Activated T-helper 1 cell treated with anti-CD3 and anti-CD28 coated beads, Interleukin-12 subunit alpha, Interleukin-12 subunit beta, Interleukin-2, Interleukin-4 antibody, amounts not matched to agents 30 ng/mL and 10 ng/mL and 1 ng/mL, durations not matched to agents 14 hours and 24 hours and 36 hours (primary cell): ENCODE results near the gene NKX3-2. TPM values are rescaled to one million over a fixed set of nuclear protein-coding genes. Genes with fewer than 3 reads are reported as not detected.

Experiments
- DNase-seq: peaks from one replicate; pipeline ENCODE4 v3.0.0; 2021; ENCODE audit warnings: low spot score
- H3K27ac Mint-ChIP-seq: one replicate; pipeline ENCODE4 v1.8.0; 2021; ENCODE audit warnings: mild to moderate bottlenecking, mixed read lengths
- H3K27me3 Mint-ChIP-seq: one replicate; pipeline ENCODE4 v1.8.0; 2022; ENCODE audit warnings: mild to moderate bottlenecking, moderate library complexity, mixed read lengths; ENCODE audit not compliant: insufficient read depth
- H3K36me3 Mint-ChIP-seq: one replicate; pipeline ENCODE4 v1.8.0; 2021; ENCODE audit warnings: low read depth, mixed read lengths
- H3K4me1 Mint-ChIP-seq: one replicate; pipeline ENCODE4 v1.8.0; 2021; ENCODE audit warnings: low read depth, mixed read lengths
- H3K4me3 Mint-ChIP-seq: one replicate; pipeline ENCODE4 v1.8.0; 2021; ENCODE audit warnings: mild to moderate bottlenecking, moderate library complexity, mixed read lengths
- H3K9me3 Mint-ChIP-seq: one replicate; pipeline ENCODE4 v1.8.0; 2021; ENCODE audit warnings: mixed read lengths
- intact Hi-C: fragments of 100-400 bp; cut with micrococcal nuclease; formaldehyde crosslinking; loops from one replicate; pipeline ENCODE4 v1.15.1; 2024
- total RNA-seq: library from RNA; stranded (reverse); gene quantifications from 2 replicates; pipeline ENCODE4 v1.2.3, GENCODE V29; 2022

NKX3-2 gene
- total RNA-seq, 1 donor from 2014 or later, result not detected

- Mint-ChIP-seq H3K4me3 (no peak overlapping the region), H3K4me1 (peaks cover 3% of the 10 kb centered on the region), H3K27ac (no peak overlapping the region), H3K27me3 (peaks cover 80% of the 10 kb centered on the region), H3K36me3 (no peaks in the 10 kb centered on the region), H3K9me3 (no peaks in the 10 kb centered on the region)
- no peak for DNase-seq
- intact Hi-C loops, result no loop called here
Observed at GRCh38 chr4:13524504-13525243, 19.6 kb downstream of the NKX3-2 start.

DNA sequence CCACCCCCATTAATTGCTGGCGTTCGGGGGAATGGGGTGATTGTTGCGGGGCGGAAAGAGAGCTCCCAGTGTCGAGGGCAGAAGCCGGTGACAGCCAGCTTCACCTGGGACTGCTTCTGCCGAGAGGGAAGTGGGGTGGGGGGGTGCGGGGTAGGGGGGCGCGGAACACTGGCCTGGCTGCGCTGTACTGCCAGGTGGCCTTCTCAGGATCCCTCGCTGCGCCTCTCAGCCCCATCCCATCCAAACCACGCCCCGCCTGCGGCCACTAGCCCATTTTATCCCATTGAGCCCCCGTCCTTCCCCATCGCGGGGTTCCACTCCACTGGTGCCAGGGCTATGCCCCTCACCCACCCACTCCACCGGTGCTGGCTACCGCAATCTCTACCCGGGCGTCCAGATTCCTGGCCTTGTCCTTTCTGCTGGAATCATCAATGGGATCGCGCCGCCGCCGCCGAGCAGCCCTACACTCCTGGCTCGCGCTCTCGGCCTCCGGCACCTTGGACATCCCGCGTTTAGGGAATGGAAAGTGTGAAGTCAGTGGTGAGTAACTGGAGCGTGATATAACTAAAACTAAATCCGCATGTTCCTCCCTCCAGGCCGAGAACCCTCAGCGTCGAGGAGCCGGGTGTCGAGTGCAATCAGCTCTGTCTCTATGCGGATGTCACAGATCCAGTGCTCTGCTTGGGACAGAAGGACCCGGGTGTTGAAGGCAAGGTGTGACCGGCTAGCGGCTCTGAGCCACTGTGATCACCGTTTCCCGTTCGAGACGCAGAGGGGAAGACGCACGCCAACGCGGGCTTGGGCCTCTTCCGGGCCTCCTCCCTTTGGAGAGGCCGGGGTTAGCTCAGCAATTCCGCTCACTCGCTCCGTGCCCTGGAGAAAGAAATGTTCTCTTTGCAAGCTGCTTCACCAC, 20.5 kb downstream of the NKX3-2 start:
- no peak for DNase-seq
- H3K36me3 Mint-ChIP-seq, result no peaks in the 10 kb centered on the region
- H3K4me3 Mint-ChIP-seq, result no peak overlapping the region
- H3K9me3 Mint-ChIP-seq, result no peaks in the 10 kb centered on the region
- peaks cover 3% of the 10 kb centered on the region for H3K4me1 Mint-ChIP-seq
- intact Hi-C loops, result loop anchor here (1.0 kb wide), 1 partner anchor 21 kb away; no protein-coding TSS in a partner anchor
- H3K27me3 Mint-ChIP-seq, result peaks cover 78% of the 10 kb centered on the region
- no peak overlapping the region for H3K27ac Mint-ChIP-seq

DNA sequence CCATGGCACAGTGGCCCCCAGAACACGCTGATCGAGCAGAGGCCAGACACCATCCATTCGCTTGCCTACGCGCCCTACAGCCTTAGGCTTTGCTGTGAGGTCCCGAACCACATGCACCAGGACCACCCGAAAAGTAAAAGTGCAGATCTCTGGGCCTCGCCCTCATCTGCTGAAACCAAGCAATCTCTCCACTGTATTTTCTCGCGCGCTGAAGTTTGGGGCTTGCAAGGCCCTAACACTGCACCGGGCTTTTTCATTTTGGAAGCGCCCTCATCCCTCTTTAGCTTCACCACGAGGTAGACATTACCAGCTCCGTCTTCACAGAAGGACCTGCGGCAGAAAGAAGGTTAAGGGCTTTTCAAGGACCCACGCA, 21.2 kb downstream of the NKX3-2 start:
- H3K36me3 Mint-ChIP-seq, result no peaks in the 10 kb centered on the region
- no peak overlapping the region for H3K27ac Mint-ChIP-seq
- no peak overlapping the region for H3K4me3 Mint-ChIP-seq
- no peaks in the 10 kb centered on the region for H3K4me1 Mint-ChIP-seq
- H3K27me3 Mint-ChIP-seq, result peaks cover 74% of the 10 kb centered on the region
- intact Hi-C loops, result loop anchor here (1.0 kb wide), 1 partner anchor 22 kb away; no protein-coding TSS in a partner anchor
- H3K9me3 Mint-ChIP-seq, result no peaks in the 10 kb centered on the region
- DNase-seq, result no peak

DNA sequence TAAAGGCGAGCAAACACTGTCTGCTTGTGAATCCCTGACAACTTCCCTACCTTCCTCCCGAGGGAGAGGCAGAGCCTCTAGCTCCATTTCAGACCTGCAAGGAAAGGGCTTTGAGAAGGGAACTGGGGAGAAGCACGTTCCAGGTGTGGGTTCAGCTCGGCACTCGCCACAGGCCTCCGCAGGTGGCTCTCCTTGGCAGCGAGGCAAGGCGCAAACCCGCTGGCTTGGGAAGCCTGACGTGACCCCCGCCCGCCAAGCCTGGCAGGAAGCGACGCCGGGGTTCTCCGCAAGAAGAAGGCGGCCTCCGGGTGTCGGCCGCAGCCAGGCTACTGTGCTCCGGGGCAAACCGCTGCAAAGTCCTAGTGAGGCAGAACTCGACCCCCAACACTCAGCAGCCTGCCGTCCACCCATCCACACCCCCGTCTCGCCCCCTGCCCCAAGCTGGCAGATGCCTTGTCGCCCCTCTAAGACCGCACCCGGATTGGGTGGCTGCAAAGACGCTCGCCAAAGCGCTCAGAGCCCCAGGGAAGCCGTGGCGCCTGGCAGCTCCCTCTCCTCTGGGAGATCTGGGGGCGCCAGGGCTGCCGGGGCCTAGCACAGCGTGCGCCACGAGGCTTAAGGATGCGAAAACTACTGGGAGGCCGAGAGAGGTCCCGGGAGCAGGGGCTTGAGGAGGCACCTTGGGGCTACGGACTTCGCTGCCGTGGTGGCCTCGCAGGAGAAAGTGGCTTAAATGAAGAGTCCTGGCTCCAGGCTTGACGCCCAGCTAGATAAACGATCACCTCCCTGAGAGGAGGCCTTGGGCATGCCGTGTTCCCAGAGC, 21.8 kb downstream of the NKX3-2 start:
- H3K9me3 Mint-ChIP-seq, result no peaks in the 10 kb centered on the region
- H3K4me3 Mint-ChIP-seq, result no peak overlapping the region
- H3K27me3 Mint-ChIP-seq, result peaks cover 69% of the 10 kb centered on the region
- intact Hi-C loops, result loop anchor here (1.0 kb wide), 1 partner anchor 23 kb away; no protein-coding TSS in a partner anchor
- DNase-seq, result no peak
- H3K36me3 Mint-ChIP-seq, result no peaks in the 10 kb centered on the region
- no peak overlapping the region for H3K27ac Mint-ChIP-seq
- no peaks in the 10 kb centered on the region for H3K4me1 Mint-ChIP-seq

- intact Hi-C loops, result no loop called here
- Mint-ChIP-seq H3K36me3 (no peaks in the 10 kb centered on the region), H3K4me1 (no peaks in the 10 kb centered on the region), H3K9me3 (no peaks in the 10 kb centered on the region), H3K4me3 (no peak overlapping the region), H3K27me3 (peaks cover 62% of the 10 kb centered on the region), H3K27ac (no peak overlapping the region)
- DNase-seq, result no peak
Observed at GRCh38 chr4:13521047-13521446, 23.3 kb downstream of the NKX3-2 start.

GRCh38 chr4:13516315-13516860, 27.9 kb downstream of the NKX3-2 start:
- Mint-ChIP-seq H3K9me3 (no peaks in the 10 kb centered on the region), H3K4me1 (no peaks in the 10 kb centered on the region), H3K27me3 (peaks cover 36% of the 10 kb centered on the region), H3K4me3 (no peak overlapping the region), H3K36me3 (no peaks in the 10 kb centered on the region), H3K27ac (no peak overlapping the region)
- no peak for DNase-seq
- intact Hi-C loops, result no loop called here

- Mint-ChIP-seq H3K27ac (no peak overlapping the region), H3K4me1 (no peaks in the 10 kb centered on the region), H3K9me3 (no peaks in the 10 kb centered on the region), H3K27me3 (peaks cover 33% of the 10 kb centered on the region), H3K36me3 (no peaks in the 10 kb centered on the region), H3K4me3 (no peak overlapping the region)
- intact Hi-C loops, result no loop called here
- no peak for DNase-seq
Observed at GRCh38 chr4:13515268-13515667, 29.0 kb downstream of the NKX3-2 start.

DNA sequence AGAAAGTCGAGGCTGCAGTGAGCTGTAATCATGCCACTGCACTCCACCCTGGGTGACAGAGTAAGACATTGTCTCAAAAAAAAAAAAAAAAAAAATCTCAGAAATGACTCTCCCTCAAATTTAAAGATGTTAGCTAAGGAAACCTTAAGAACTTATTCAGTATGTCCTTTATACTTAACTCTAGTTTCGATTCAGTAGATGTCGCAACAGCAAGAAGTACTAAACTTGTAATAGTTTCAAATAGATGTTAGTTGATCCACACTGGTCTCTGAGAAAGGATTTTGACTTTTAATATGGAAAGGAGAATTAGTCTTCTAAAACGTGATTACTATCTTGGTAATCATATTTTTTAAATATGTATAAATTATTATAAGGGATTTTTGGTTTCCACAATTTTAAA, 29.6 kb downstream of the NKX3-2 start:
- H3K4me3 Mint-ChIP-seq, result no peak overlapping the region
- no peaks in the 10 kb centered on the region for H3K9me3 Mint-ChIP-seq
- H3K27ac Mint-ChIP-seq, result no peak overlapping the region
- peaks cover 31% of the 10 kb centered on the region for H3K27me3 Mint-ChIP-seq
- intact Hi-C loops, result no loop called here
- H3K36me3 Mint-ChIP-seq, result no peaks in the 10 kb centered on the region
- no peak for DNase-seq
- H3K4me1 Mint-ChIP-seq, result no peaks in the 10 kb centered on the region

DNA sequence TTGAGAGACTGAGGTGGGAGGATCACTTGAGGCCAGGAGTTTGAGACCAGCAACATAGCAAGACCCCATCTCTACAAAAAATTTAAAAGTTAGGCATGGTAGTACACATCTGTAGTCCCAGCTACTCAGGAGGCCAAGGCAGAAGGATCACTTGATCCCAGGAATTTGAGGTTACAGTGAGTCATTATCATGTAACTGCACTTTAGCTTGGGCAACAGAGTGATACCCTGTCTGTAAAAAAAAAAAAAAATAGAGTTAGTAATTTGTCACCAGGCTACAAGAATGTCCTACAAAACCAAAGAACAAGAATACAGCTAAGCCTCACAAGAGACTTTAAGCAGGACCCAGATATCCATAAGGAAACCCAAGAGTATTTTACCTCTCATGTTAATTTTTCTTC, 33.2 kb downstream of the NKX3-2 start:
- no peak for DNase-seq
- no peaks in the 10 kb centered on the region for H3K9me3 Mint-ChIP-seq
- peaks cover 20% of the 10 kb centered on the region for H3K27me3 Mint-ChIP-seq
- H3K4me3 Mint-ChIP-seq, result no peak overlapping the region
- no peaks in the 10 kb centered on the region for H3K36me3 Mint-ChIP-seq
- H3K4me1 Mint-ChIP-seq, result no peaks in the 10 kb centered on the region
- intact Hi-C loops, result no loop called here
- H3K27ac Mint-ChIP-seq, result no peak overlapping the region

DNA sequence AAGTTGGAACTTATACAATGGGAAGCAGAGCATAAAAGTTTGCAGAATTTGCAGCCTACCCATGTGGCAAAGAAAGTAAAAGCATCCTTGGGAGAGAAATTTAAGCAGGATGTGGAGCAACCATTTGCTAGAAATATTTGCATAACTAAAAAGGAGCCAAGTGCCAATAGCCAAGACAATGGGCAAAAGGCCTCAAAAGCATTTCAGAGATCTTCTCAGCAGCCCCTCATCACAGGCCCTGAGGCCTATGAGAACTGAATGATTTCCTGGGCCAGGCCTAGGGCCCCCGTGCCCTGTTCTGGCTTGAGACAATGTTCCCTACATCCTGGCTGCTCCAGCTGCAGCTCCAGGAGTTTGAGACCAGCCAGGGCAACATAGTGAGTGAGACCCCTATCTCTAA, 34.9 kb downstream of the NKX3-2 start:
- Mint-ChIP-seq H3K27me3 (peaks cover 18% of the 10 kb centered on the region), H3K4me1 (no peaks in the 10 kb centered on the region), H3K4me3 (no peak overlapping the region), H3K9me3 (no peaks in the 10 kb centered on the region), H3K36me3 (no peaks in the 10 kb centered on the region), H3K27ac (no peak overlapping the region)
- intact Hi-C loops, result no loop called here
- DNase-seq, result no peak

DNA sequence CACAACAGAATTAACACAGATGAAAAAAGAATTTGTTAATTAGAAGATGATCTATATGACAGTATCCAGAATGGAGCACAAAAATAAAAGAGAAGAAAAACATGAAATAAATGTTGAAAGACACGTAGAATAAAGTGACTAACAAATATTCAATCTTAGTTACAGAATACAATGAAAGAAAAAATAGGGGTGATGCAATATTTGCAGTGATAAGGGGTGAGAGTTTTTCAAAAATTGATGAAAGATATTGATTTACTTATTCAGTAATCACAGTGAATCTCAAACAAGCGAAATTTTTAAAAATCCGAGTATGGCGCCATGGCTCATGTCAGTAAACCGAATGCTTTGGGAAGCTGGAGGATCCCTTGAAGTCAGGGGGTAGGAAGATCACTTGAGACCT, 39.9 kb downstream of the NKX3-2 start:
- intact Hi-C loops, result no loop called here
- no peaks in the 10 kb centered on the region for H3K4me1 Mint-ChIP-seq

GRCh38 chr4:13498469-13498868, 45.8 kb downstream of the NKX3-2 start:
- Mint-ChIP-seq H3K4me1 (no peaks in the 10 kb centered on the region), H3K27ac (no peak overlapping the region), H3K36me3 (no peaks in the 10 kb centered on the region), H3K9me3 (no peaks in the 10 kb centered on the region), H3K27me3 (peaks cover 24% of the 10 kb centered on the region), H3K4me3 (no peak overlapping the region)
- no peak for DNase-seq
- intact Hi-C loops, result no loop called here

More for the DNA sequence above, 39.9 kb downstream of the NKX3-2 start:
- Mint-ChIP-seq H3K4me3 (no peak overlapping the region), H3K27ac (no peak overlapping the region), H3K9me3 (no peaks in the 10 kb centered on the region), H3K27me3 (peaks cover 16% of the 10 kb centered on the region), H3K36me3 (no peaks in the 10 kb centered on the region)
- no peak for DNase-seq
